Activated effector memory CD4-positive, alpha-beta T cell treated with Interleukin-2 at 50 U/mL for 16 hours (primary cell): Measurements from ENCODE around the gene SLC35B2.
A peak's percentile ranks its signal among the peaks of the same experiment; 100 is the strongest.

Source experiments
- DNase-seq: peaks from one replicate; pipeline ENCODE4 v3.0.0-alpha.2; 2020

Gene SLC35B2

DNA sequence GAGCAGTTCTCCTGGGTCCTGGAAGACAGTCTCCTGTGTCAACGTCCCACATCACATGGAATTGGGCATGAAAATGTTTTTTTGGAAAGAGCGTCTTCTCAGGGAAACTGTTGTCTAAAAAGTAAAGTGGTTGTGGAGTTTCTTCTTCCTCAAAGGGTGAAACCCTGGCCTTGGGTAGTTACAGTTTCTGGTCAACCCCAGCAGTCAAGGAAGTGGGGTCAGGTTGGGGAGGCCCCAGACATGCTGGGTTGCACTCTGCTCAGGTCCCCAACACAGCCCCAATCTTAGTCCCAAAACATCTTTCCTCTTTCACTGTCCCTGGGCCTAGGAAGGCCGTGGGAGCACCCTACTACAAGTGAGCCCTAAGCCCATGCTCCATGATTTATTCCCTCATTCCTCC is 9.0 kb upstream of the SLC35B2 start:
- DNase-seq, result no peak

DNA sequence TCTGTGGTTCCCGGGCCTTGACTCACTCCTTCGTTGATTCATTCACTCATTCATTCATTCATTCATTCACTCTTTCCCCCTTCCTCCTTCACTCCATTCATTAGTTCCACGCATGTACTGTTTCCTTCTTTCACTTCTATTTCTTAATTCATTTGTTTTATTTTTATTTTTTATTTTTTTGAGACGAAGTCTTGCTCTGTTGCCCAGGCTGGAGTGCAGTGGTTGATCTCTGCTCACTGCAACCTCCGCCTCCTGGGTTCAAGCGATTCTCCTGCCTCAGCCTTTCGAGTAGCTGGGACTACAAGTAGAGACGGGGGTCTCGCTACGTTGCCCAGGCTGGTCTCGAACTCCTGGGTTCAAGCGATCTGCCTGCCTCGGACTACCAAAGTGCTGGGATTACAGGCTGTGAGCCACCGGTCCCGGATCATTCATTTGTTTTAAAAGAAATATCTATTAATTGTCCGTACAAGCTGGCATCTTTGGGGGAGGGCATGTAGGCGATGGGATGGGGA is 8.4 kb upstream of the SLC35B2 start:
- DNase-seq, result no peak

DNA sequence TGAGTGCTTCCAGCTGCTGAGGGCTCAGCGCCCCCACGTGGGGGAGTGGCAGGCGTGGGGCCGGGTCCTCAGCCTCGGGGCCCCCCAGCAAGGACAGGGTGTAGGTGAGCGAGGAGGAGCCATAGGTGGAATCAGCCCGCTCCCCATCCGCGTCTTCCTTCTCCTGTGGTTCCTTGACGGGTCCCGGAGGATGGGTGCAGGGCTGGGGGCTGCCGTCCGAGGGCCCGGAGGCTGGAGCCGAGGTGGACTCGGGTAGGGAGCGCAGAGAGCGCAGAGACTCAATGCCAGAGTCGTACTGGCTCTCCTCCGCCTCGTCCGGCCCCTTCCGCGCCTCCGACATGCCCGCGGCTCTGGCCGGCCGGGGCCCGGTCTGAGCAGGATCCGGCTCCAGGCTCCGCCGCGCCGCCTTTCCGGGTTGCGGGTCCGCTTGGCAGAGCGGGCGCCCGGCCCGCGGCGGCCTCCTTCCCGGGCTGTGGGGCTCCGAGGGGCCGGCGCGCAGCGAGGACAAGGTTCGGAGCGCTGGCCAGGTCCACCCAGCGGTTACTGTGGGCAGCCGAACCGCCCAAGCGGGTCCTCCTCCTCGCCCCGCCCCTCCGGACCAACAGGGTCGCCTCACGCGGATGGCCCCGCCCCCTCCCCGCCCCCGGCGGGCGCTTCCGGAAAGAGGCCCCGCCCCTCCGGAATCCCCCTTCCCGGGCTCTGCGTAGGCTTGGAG is 7.8 kb upstream of the SLC35B2 start, which contains the start of gene NFKBIE:
Gene NFKBIE (minus strand): TSS at position 545 of the 715 bp plus-strand sequence. CDS start 205 bp downstream, at position 340.
- DNase-seq, result peak; percentile 89

DNA sequence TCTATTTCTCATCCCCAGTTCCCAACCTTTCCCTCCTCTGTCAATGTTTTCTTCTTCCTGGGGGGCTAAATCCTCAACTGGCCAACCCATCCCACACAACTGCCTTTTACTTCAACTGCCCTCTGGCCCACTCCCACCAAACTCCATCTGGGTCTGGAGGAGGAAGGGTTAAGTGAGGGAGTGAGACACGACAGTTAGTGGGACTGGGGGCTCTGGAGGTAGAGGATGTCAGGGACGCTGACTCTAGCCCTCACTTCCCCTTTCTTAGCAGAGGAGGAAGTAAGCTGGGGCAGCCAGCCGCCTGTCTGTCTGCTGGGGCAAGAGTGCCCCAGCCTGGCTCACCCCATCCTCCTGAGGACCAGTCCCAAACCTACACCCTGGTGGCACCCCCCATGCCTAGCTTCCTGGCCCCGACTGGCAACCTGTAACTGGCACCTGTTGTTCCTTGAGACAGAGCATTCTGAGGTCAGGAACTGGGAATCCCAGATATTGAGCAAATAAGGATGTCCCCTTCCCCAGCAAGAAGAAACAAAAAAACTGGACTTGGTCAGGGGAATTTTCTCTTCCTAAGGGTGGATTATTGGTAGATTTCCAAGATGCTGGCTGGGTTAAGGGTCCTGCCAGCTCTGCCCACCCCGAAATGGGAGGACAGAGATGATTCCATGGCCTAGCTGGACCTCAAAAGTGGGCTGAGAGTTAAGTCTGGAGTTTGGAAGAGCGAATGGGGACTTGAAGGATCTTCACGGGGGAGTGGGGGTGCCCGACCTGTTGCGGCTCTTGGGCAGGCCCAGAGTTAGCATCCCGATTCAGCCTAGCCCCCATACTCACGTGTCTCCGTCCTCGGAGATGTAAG is 7.1 kb upstream of the SLC35B2 start:
- DNase-seq, result no peak

DNA sequence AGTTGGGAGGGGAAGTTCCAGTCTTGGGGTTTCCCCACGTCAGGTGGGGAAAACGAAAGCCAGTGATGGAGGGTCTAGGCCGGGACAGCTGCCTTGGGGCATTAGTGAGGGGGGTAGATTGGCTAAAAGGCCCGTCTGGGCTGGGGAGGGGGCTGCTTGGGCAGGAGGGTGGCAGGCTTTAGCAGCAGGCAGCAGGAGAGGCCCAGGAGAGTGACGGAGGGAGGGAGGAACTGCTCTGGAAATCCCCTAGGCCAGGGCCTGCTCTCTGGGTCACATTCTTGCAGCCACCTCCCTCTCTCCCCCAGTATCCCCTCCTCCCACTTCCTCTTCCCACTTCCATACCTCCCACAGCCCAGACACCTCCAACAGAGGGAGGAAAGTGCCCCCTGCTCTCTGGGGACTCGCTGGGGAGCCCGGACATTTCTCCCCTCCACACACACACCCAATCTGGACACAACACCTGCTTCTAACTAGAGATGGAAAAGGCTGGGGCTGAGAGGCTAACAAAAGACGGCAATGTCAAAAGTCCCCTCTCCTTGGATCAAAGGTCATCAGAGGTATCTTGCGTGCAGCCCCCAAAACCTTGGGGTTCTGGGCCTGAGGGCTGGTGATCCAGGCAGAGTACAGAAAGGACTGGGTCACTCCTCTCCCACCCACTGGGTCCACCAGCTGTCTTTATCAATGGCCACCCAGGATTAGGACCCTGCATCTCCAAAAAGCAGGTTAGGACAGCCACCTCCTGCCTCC is 6.2 kb upstream of the SLC35B2 start:
- no peak for DNase-seq

DNA sequence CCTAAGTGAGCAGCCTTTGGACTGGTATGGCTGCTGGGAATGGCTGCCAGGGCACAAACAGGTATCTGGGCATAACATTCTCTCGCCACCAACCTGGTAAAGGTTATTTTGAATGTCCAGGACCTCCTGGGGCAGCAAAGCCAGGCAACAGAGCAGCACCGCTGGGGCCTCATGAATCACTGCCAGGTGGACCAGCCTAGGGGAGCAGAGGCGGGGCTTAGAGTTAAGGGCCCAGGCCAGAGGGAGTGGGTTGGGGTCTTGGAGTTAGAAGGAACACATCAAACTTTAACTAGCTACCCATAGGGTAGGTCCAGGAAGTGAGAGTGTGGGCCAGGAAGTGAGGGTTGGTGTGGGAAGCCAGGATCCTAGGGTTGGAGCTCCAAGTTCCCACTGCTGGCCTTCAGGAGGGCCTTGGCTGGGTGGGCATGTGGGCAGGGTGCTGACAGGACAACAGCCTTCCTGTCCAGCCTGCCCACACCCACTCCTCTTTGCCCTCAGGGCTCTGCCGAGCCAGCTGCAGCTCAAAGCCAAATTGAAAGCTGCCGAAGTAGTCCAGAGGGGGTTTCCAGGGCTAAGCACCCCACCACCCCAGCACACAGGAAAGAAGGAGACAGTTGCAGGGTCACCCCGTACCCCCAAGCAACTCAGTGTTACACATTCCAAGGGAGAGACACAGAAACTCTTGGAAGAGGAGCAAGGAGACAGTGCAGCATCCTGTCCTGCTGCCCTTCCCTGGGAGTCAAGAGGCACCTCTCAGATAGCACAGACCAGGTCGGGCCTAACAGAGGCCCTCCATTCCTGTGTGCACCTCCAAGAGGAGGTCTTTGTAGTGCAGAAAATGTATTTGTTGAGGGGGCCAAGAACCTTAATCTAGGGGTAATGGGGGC is 5.4 kb upstream of the SLC35B2 start:
- no peak for DNase-seq

DNA sequence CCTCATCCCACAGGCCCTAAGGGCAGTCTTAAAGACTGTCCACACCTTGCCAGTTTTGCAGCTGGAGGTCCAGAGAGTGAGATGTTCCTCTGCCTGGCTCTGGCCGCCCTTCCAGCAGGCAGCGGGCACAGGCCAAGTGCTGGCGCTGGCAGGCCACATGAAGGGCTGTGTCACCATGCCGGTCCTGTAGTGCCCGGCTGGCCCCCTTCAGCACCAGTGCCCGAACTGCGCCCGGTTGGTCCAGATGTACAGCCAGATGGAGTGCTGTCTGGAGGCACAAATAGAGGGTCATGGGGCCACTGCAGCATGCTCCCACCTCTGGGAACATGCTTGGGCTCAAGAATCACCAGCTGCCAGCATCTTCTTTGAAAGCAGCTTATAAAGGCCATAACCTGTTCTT is 4.3 kb upstream of the SLC35B2 start:
- no peak for DNase-seq

DNA sequence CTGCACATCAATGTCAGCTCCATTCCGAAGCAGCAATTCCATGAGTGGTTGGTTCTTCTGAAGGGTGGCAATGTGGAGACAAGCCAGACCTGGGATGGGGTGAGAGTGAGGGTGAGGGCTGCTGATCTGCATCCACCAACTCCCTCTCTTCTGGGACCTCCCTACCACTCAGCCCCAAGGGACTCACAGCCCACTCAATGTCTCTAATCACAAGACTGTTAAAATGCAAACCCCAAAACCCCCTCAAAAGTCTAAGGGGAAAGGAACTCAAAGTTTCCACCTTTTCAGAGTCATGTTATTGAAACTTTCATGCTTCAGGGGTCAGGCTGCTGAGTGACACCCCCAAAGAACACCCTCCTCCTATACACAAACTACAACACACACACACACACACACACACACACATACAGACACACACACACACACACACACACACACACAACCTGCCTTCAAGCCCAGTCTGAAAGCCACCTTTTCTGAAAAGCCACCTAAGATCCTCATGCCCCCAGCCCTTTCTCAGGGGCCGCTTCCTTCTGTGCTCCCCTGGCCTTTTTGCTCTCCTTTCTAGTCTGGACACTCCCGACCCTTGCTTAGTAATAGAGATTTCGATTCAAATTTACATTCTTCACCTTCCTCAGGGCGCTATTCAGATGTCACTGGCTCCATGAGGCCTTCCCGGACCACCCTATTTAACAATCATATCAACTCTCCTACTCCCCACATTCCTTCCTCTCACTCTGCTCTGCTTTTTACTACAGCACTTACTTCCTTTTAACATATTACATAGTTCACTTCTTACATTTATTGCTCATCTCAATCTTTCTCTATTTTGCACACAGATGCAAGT is 3.3 kb upstream of the SLC35B2 start:
- DNase-seq, result no peak

DNA sequence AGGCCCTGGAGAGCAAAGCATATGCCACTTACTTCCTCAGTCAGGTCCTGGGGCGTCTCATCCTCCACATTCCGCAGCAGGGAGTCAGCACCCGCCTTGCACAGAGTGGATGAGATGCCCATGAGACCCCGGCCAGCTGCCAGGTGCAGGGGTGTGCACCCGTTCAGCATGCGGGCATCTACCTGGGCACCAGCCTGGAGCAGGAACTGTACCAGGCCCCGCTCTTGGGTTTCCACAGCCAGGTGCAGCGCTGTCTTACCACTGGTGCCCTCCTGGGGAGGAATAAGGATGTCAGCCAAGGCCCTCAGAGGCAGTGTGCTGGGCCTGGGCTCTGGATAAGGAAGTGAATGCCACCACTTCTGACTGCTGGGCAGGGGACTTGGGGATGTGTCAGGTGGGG is 2.7 kb upstream of the SLC35B2 start:
- DNase-seq, result no peak

DNA sequence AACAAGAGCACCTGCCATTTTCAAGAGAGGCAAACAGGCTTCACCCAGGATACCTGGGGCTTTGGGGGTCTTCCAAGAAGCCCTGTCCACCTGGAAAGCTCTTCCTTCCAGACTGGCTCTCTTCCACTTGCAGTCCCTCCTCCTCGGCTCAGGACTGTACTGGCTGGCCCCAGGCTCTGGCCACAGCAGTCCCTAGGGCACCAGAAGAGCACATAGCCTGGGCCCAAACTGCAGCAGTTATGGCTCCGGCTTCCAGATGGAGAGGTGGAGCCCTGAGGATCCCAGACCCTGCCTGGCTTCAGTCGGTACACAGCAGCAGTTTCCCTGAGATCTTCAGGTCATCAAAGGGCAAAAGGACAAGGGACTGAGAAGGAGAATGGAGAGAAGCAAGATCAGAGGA is 1.6 kb upstream of the SLC35B2 start:
- no peak for DNase-seq

DNA sequence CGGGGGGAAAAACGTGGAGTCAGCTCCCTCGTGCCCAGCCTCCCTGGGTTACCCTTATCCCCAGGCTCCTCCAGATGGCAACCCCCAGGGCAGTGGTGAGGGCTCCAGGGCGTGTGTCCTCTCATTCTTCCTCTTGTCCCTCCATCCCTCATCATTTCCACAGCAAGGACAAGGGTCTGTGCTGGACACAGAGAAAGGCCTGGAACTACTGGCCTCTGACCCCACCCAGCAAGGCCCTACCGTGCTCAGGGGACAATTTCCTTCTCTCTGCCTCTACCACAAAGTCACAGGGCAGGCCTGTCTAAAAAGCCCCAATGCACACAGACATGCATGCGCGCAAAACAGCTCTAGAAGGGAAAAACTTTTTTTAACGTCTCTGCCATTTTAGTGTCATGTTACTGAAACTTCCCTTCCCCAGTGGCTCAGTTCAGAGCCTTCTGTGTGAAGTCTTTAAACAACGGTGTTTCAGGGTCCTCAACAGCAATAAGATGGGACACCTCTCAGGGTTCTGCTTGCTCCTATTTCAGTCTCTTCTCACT is 1.1 kb upstream of the SLC35B2 start:
- no peak for DNase-seq

DNA sequence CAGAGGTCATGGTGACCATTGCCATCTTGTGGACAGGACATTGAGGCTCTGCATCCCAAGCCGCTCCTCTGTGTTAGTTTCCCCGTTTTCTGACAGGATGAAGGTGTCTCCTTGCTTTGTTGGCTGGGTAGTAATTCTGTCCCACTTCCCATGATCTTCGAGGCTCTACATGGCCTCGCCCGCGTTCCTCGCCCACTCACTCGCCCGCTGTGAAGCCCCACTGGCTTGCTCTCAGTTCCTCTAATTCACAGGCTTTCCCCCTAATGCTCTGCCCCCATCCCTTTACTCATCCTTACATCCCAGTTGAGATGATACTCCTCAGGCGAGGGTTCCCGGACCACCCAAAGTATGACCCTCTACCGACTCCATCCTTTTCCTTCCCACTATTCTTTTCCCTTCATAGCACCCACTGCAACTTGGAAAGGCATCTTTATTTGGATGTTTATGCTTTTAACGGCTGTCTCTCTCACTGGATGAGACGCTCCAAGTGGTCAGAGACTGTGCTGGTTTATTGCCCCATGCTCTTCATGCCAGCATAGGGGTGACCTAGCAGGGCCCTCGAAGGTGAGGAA is 511 bp upstream of the SLC35B2 start:
- DNase-seq, result no peak

DNA sequence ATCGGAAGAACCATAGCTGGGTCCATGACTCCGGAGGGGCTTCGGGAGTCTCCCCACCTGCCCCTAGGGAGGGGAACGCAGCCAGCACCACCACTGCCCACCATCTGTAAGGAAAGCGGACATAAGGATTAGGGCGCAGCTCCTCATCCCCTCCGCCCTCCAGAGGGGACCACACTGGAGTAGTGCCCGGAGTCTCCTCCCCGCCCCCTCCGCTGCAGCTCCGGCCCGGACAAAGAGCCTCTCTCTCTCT is 628 bp downstream of the SLC35B2 start:
- DNase-seq, result no peak

DNA sequence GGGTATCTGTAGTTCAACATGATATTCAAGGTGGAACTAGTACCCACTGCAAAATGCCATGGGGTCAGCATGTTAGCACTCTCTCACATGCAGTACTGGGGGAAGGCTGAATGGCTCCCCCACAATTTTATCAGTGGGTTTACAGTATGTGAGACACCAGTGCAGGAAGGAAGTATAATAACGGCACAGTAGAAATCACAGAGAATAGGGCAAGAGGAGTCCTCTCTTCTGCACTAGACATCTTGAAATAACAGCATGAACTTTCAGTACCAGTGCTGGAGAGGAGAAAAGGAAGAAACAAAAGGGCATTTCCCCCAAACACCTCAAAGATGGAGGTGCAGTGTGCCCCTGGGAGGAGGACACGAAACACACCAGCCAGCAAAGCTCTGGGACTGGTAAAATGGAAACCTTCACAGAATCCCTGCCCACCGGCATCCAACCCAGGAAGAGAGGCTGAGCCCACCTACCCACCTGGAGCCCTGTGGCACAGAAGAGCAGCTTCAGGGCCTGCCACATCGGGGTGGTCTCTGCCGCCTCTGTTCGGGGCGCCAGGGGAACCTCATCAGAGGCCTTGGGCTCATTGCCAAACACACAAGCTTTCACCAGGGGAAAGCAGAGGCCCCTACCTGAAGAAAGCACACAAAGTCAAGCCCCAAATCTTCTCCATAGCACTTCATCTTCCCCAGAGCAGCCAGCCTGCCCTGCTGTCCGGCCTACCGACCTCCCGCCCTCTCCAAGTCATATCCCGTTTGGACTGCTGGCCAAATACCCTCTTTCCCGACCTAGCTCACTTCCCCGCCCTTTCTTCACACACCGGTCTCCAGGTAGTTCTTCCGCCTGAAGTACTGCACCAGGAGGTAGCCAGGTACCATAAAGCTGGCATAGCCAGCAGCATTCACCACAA is 1.2 kb downstream of the SLC35B2 start:
- no peak for DNase-seq

DNA sequence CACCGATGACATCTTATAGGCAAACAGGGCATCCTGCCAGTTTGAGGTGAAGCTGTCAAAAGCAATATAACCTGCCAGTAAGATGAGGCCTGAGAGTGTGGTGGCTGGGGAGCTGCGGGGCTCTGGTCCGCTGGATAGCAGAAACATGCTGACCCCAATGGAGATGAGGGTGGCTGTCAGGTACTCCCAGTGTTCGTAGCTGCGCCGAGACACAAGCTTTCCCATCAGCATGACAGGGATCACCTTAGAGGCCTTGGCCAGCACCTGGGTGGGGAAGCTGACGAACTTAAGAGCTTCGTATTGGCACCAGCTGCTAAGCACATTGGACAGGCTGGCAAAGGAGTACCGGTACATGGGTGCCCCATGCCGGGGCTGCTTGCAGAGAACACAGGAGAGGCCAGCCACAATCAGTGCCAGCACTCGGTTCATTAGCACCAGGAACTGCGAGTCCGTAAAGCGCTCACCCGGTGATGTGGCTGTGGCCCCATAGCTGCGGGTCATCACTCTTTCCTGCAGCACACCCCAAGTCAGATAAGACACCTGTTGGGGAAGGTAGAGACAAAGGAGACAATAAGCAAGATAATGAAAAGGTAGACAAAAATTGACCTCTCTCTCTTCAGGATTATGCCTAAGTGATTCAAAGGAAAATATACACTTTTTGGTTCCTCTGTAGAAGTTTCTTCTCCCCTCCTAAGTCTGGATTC is 2.1 kb downstream of the SLC35B2 start:
- DNase-seq, result no peak

DNA sequence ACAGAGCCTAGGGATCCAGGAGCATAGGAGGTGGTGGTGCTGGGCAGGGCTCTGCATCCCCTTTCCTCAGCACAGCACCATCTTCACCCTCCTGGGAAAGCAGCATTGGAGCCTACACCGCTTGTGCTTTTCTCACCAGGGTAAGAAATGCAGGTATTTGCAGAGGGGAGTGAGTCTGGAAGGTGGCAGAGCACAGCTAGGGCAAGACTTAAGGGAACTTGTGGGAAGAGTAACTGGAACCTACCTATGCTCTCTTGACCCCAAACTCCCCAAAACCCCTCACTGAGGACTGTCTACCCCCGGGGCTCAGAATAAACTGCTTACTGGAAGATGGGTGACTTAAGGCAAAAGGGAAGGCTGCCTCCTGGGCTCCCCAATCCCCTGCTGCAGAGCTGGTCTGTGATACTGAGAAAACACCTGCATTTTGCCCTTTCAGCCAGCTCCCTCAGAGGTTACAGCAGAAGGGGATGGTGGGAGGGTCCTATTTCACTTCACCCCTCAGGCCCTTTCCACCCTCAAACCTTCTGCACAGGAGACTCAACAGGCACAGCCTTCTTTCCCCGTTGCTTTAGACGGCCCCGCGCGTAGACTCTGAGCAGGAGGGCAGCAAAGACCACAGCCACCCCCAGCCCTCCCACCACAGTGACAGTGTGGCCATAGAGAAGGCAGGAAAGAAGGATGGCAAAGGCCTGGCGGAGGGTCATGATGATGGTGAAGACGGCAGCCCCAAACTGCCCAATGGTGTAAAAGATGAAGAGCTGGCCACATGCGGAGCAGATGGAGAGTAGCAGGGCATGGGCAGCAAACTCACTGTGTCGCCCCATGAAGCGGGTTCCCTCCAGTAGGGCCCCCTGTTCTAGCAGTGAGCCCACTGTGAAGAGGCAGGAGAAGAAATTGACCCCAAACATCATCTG is 2.9 kb downstream of the SLC35B2 start:
- no peak for DNase-seq

DNA sequence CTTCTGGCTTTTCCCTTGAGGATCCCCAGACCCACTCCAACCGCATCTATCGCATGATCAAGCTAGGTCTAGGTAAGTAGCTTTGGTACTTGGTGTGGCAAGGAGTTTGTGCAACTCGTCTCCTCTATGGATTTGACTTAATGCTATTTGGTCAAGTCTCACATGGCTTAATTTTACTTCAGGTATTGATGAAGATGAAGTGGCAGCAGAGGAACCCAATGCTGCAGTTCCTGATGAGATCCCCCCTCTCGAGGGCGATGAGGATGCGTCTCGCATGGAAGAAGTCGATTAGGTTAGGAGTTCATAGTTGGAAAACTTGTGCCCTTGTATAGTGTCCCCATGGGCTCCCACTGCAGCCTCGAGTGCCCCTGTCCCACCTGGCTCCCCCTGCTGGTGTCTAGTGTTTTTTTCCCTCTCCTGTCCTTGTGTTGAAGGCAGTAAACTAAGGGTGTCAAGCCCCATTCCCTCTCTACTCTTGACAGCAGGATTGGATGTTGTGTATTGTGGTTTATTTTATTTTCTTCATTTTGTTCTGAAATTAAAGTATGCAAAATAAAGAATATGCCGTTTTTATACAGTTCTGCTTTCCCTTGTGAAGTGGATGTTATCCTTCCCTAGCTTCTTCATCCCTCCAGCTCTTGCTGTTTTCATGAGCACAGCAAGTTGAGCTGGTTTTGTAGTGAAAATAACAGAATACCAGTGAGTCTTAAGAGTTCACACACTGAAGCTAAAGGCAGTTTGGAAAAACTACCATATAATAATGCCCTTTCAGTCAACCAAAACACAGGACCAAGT is 3.8 kb downstream of the SLC35B2 start:
- no peak for DNase-seq
